Activated gamma-delta T cell treated with anti-CD3 and anti-CD28 coated beads, Interleukin-2, amount 50 U/mL, for 16 hours (primary cell): ENCODE data around the gene TREH.

Source experiments
- DNase-seq: peaks from one replicate; pipeline ENCODE4 v3.0.0-alpha.2; 2020; ENCODE audit warnings: low read depth

The TREH gene

DNA sequence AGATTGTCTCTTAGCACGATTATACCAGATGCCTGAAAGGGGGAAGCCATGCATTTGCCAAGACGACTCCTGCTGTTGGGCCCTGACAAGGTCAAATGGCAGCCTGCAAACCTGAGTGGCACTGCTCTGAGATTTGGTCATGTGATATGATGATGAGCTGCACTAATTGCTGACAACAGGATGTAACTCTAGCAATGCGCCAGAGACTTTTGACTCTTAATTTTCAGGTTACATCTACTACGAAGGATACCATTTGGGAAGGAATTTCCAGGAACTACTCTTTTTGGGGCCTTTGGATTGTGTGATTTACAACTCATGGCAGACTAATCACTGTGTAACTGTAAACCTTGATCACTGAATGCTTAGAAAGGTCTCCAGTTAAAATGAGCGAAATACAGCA, 13.1 kb downstream of the TREH start:
- no peak for DNase-seq

DNA sequence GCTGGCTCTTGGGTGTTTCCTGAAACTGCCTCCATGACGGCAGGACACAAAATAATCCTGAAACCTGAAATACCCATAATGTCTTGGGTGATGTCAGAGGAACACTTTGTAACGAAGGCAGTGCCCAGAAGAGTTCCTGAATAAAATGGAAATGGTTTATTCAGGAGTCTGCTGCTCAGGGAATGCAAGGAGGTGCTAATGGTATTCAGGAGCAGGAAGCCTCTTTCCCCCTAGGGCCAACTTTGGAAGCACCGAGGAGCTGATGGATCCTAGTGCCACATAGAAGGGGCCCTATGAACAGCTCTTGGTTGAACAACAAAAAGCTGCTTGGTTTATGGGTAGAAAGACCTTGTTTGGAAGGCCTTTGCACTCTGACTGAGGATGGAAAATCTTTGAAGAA, 15.5 kb downstream of the TREH start:
- DNase-seq, result no peak

DNA sequence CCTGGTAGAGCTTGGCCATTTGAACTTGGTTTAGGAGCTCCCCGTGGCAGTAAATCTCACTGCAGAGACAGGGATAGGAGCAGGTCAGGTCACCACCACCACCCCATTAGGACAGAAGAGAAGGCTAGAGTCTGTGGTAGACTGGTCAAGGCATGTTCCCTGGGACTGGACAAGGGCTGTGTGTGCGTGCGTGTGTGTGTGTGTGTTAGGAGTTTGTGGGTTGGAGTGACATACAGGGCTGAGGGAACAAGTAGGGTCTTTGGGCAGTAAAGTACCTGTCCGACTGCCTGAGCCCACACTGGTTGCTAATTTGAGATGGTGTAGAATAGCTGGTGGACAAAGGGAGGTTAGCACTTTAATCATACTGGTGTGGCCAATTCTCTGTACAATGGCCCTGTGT, 16.1 kb downstream of the TREH start:
- no peak for DNase-seq

DNA sequence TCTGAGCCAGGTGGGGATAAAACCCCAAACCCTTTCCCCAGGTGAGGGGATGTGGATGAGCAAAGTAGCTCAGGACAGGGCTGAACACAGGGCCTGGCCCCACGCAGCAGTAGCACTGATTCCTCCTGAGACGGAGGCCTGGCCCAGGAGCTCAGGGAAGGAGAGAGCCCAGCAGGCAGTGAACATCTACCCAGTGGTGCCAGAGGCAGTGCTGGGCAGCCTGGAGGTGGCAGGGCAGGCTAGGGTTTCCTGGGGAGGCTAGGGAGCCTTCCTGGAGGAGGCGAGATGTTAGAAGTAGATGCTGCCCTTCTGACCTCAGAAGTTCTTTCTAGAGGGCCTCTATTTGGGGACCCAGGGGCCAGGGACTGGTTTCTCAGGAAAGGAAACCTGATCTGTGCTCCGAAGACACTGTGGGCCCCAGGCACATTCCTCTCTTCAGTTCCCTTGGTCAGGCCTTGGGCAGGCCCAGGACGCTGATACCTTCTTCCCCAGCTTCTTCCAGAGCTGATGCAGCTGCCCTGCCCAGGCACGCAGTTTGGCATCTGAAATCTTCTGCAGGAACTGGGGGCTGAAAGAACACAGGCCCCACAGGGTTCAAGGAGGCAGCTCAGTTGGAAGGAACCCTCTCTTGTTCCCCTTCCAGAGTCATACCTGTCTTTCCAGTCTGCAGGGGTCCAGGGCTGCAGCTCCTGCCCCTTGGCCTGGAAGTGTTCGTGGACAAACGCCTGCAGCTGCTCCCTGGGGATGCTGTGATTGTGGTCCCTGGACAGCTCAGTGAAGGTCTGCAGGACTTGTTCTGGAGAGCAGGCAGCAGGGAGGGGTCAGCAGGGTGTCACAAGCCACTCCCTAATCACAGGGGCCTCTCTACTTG, 16.8 kb downstream of the TREH start:
- DNase-seq, result no peak

DNA sequence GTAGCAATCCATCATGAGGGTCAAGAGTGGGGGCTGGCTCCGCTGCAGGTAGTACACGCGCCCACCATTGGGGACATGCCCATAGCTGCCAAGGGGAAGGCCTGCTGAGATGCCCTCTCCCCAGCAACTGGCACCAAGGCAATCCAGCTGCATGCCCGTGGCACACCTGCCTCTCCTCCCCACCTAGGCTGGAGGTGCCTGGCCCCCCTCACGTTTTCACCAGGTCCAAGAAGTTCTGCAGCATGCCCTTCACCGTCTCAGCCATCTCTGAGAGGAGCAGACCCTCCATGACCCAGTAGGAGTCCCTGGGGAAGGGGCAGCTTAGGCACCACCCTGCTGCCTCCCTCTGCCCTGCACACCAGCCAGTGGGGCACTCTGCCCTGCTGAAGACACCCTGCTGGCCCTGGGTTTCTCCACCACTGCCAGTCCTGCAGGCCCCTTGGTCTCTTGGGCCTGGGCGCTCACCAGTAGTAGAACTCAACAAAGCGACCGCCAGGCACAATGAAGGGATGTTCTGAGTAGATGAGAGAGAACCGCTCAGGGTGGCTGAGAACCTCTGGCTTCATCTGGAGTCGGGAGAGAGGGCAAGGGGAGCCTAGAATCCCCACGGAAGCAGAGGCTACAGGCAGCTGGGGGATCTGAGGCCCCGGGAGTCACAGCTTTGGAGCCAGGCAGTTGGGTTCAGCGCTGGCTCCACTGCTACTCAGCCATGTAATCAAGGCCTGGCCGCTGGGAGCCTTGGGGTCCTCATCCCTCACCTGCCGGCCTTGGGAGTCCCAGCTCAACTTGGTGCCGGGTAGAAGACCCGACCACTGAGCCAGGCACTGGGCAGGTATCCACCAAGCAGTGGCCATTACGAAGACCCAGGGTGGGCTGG, 17.8 kb downstream of the TREH start:
- no peak for DNase-seq

DNA sequence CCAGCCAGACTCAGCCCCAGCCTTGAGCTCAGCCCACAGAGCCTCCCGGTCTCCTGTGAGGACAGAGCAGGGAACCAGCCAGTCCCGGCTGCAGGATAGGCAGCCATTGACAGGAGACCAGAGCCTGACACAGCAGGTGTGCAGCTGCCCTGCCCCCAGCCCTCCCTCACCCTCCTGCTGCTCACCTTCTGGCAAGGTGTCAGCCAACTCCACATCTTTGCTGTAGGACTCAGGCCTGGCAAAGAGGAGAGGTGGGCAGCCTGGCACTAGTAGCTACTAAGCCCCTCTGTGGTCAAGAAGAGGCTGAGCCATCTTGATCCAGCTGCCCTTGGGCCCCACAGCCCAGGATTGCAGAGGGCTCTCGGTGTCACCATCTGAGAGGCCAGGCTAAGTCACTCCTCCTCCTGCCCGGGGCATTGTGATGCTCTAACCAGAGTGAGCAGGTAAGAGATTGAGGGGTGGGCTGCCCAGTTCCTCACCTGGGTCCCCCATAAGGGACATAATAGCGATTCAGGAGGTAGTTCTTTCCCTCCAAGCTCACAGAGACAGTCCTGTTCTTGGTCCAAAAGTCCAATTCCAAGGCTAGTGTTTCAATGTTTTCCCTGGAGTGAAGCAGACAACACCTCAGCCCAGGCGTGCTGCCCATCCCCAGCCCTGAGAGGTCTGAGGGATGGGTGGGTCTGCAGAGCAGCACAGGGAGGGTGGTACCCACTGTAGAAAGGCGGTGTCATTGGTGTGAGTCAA, 18.6 kb downstream of the TREH start:
- DNase-seq, result no peak

DNA sequence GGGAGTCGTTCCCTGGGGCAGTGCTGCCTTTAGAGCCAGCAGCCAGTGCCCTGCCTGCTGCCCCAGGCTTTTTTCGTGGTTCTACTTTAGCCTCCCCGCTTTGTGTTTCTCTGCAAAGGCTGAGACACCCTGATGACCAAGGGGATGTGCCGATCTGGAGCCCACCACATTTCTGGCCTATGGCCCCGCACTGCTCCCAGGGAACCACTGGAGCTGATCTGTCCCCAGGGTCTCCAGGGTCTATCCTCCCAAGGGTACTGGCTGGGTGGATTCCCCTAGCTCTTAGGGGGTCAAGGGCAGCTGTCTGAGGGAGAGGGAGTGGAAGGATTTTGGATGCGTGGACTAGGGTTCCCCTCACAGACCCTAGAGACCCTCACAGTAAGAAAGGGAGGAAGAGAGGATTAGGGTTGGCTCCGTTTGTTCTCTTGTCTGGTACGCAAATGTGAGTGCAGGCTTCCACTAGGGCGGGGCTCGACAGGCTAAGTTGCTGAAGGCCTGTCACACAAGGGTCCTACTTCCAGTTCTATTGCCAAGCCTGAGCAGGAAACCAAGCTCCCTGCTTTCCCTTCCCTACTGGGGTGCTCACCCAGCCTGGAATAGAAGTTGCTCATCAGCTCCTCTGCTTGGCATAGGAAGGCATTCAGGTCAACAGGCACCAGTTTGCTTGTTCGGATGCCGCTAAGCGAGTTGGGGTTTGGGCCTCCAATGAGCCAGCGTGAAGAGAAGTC, 19.3 kb downstream of the TREH start:
- no peak for DNase-seq

DNA sequence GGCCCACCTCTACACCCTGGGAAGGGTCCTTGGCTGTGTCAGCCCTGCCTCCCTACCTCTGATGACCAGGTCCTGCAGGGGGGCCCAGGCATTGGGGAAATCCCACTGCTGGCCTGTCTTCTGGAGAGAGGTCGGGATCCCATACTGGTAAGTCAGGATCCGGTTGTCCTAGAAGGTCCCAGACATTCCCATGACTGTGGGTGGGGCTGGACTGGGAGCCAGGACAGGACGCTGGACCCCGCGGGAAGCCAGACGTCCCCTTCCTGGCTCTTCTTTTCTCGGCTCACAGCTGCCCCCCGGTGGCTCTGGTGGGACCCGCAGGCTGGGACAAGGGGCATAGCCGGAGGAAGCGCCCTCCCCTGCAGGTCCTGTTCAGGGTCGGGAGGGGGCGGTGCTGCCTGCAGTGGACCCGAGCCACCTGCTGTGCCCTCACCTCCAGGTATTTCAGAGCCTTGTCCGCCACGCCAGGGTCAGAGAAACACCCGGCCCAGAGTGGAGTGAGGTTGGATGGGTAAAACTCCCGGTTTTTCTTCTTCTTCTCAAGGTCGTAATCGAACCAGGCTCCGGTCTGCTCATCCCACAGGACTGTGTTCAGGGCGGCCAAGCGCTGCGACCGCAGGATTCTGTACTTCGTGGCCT, 20.0 kb downstream of the TREH start:
- peak; percentile 84 for DNase-seq

DNA sequence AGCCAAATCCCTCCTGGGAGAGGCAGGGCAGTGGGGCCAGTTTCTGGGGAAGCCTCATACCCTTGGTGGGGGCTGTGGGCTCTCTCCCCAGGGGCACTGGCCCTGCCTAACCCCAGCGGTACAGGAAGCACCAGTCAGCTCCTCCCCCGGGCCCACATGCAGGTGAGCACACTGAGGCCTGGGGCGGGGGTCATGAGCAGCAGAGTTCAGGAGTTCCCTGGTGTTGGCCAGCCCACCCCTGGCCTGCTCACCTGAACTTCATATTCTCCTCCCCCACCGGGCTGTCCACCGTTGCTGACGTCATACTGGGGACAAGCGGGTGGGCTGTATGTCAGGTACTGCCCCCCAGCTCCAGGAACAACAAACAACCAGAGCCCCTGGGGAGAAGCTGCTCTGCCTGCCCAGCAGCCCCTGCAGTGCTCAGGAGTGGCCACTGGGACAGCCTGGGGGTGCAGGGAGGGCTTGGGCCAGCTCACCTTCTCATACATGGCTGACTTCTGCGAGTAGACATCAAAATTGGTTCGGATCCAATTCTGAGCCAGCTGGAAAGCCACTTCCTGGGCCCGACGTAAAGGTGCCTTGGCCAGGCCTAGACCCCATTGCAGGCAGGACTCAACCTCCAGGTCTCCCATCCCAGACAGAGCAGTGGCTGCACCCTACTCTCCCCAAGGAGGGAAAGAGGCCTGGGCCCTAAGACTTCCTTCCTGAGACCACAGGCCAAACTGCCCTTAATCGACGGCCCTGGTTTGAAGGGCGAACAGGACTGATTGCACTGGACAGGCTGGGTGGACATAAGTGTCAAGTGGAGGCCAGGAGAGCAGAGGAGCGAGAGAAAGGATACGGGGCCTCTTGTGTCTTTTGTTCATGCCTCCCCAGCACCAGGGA, 20.8 kb downstream of the TREH start:
- no peak for DNase-seq

DNA sequence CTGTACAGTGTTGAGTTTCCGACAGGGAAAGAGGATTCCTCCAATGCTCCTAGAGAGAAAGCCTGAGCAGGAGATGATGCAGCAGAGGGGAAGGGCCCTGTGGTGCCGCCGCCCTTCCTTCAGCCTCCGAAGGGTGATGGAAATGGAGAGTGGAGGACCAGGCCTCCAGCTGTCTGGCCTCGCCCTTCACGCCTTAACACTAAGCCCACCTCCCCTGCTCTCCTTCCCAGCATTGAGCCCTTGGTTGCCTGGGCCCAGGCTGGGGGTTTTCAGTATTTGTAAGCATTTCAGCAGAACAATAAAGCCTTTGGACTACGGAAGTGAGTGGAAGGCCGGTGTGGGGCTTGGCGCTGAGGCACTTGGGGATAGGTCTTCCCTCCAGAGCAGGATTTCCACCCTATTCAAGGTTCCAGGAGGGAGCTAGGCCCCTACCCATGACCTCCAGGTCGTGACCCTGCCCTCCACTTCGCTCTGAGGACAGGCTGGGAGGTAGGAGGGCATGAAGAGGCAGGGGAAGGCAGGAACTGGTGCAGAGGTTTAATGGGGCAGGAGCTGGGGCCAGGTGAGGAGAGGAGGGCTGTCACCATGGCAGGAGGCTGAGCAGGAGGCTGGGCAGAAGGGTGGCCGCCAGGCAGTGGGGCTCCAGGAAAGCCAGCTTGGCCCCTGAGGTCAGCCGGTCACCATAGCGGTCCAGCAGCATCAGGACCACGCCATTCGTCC, 21.6 kb downstream of the TREH start:
- DNase-seq, result no peak

DNA sequence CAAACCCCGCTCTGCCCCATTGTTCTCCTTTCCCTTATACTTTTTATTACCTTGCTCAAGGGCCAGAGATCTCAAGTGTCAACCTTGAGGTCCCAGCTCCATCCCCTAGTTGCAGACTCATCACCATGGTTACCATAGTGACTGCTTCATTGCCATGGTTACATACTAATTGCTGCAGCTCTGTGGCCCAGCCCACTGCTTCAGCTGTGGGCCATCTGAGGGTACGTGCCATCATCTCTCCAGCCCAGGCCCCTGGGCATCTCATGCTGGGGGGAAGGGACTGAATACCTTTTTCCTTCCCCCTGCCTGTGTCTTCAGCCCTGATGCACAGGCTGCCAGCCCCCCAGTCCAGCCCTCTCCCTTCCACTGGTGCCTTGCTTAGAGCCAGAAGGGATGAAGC, 22.2 kb downstream of the TREH start:
- no peak for DNase-seq

DNA sequence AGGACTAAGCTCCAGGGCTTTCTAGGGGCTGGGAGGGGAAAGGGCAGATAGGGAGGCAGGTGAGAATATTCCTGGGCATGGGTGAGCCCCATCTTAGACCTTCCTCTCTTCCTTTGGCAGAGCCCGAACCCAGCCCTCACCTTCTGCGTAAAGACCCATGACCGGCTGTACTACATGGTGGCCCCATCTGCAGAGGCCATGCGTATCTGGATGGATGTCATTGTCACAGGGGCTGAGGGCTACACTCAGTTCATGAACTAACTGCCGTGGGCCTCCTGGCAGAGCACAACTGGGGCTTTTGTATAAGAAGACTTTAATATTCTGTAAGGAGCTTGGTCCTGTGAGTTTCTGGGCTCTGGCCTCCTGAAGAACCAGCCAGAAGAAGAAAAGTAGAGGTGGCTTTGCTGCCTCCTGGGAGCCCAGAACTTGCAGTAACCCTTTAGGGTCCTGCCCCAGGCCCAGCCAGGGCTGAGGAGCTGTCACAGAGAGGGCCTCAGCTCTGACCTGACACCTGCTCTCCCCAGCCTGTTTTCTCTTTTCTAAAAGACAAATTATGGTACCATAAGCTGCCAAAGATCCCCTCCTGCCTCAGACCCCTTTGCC, 22.8 kb downstream of the TREH start:
- DNase-seq, result no peak

DNA sequence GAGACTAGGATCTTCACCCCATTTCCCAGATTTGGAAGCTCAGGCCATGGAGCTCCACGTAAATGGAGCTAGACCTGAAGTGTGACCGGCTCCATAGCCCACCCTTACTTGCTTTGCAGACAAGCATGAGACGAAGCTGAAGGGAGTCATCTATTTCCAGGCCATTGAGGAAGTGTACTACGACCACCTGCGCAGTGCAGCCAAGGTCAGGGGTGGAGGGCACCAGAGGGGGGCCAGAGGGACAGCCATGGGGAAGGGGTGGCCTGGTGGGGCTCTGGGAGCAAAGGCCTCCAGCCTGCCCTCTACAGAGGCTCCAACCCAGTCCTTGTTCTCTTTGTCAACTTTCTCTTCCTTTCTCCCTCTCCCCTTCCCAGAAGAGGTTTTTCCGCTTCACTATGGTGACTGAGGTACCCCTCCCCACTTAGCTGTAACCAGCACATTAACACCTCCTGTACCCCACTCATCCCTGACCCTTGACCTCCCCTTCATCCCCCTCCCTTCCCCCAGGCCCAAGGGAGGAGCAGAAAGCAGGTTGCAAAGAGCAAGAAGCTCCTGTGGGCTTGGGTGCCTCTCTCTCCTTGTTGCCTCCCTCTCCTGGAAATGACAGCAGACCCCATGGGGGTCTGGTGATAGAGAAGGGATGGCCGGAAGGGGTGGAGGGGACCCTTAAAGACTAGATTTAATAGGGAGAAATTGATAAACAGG, 23.8 kb downstream of the TREH start:
- no peak for DNase-seq

DNA sequence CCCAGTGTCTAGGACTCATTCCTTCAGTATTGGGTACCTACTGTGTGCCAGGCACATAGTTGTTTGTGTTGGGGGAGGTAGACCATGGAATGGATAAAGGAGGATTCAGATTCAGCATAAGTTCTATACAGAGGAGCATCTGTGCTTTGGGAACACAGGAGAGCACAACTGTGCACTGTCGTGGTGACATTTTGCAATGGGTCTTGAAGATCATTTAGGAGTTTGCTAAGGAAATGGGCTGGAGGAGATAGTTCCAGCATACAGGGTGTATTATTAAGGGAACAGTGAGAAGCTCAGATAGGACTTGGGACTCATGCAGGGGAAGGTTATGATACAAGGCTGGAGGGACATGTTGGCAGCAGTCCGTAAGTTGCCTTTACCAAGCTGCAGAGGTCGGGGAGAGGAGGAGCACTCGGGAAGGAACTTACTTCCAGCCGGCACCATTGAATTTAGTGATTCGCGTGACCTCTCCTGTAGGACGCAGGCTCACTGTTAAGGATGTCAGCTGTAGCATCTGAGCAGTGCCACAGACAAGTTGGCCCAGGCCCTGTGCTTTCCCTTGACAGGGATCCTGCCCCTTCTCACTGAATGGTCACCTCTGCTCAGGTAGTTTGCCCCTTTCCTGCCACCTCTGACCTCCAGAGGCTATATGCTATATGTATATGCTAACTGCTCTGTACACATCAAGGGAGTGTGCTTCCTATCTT, 25.6 kb downstream of the TREH start:
- no peak for DNase-seq

DNA sequence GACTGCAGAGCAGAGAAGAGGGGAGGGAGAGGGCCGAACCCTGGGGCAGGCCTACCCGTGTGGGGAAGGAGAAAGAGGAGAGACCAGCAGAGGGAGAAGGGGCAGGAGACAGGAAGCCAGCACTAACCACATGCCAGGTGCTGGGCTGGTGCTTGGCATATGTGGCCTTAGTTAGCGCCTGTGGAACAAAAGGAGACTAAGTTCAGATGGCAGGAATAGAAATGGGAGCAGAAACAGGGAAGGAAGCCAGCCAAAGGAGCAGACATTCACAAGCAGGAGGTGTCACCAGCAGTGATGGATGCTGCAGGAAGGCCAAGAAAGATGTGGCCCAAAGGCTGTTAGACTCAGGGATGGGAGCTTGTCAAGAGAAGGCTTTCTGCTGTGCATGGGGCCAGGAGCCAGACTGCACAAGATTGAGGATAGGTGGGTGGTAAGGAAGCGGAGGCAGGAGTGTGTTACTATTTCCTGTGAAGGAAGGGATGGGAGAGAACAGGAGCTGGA, 26.7 kb downstream of the TREH start:
- DNase-seq, result no peak

DNA sequence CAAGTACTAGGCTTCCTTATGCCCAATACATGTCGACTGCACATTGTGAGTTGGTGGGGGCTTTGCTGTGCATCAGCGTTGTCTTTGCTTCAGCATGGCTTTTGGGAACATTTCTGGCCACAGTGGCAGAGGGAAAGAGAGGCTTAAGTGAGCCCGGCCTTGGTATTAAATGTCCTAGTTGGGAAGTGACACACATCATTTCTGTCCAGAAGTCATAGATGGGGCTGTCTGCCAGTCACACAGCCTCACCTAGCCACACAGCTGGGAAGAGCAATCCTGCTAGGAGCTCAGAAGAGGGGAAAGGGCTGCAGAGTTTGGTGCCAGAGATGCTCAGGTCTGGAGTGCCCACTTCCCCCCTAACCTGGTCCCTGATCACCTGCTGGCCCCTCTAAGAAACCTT, 27.6 kb downstream of the TREH start:
- no peak for DNase-seq

DNA sequence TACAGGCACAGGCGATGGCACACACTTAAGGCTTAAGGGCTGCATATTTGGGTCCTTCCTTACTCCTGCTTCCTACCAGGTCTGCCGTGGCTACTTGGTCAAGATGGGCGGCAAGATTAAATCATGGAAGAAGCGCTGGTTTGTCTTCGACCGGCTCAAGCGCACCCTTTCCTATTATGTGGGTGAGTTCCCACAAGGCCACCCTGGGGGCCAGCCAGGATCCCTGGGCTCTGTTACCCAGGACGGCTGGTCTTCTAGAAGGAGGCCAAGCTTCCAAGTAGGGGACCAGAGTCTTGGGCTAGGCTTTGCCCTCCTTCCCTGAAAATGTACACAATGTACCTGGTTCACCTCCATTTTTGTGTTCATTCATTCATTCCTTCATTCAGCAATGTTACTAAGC, 29.1 kb downstream of the TREH start:
- DNase-seq, result no peak

DNA sequence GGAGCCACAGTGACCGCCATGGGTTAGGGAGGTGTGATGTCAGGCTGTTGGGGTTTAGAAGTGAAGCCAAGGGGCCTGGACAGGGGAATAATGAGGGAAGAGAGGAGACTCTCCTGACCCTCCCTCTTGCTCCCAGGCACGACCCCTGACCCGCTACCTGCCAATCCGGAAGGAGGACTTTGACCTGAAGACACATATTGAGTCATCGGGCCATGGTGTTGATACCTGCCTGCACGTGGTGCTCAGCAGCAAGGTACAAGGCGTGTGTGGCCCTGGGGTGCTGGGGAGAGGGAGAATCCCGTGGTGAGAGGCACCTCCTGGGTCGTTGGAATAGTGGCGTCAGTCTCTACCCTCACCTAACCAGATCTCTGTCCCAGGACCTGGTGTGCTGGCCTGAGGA, 29.5 kb downstream of the TREH start:
- DNase-seq, result no peak
